IMR-90 (cell line): ENCODE results near the gene TOP2B. TPM values are rescaled to one million over a fixed set of nuclear protein-coding genes. Genes with fewer than 3 reads are reported as not detected.

Experiments
- ATAC-seq: fragments of 200-7000 bp; cut with Tn5 transposase; 2 replicates; pipeline ENCODE4 v1.9.1; 2020; ENCODE audit warnings: low read depth, mild to moderate bottlenecking, moderate library complexity
- BruUV-seq: library from RNA; stranded (reverse); fragments of 400-500 nt; replicated peaks from 2 replicates; lab custom pipeline; 2021; lab: Mats Ljungman, UMichigan
- CTCF ChIA-PET: fragments of 300-600 bp; formaldehyde crosslinking; extraction: SDS; loops from one replicate; lab custom pipeline; 2021; ENCODE audit warnings: antibody characterized with exemption; lab: Yijun Ruan, JAX
- POLR2A ChIA-PET: fragments of 300-600 bp; sonication (Branson Sonifier 250); formaldehyde crosslinking; loops from one replicate; lab custom pipeline; 2022; ENCODE audit warnings: antibody characterized with exemption; ENCODE audit not compliant: unreplicated experiment; lab: Charles Lee
- DNase-seq: peaks from one replicate; pipeline ENCODE4 v3.0.0; 2013
- H2AFZ ChIP-seq: replicated peaks from 2 replicates; pipeline ENCODE3; 2013; ENCODE audit warnings: low read length, mild to moderate bottlenecking; ENCODE audit not compliant: poor library complexity
- H2AK5ac ChIP-seq: 2 replicates; pipeline ENCODE4 v1.6.1; 2013; ENCODE audit warnings: low read depth, low read length, inconsistent platforms
- H2AK9ac ChIP-seq: replicated peaks from 2 replicates; pipeline ENCODE3; 2013; ENCODE audit warnings: mild to moderate bottlenecking, low read depth, low read length, moderate library complexity; ENCODE audit not compliant: poor library complexity
- H2BK120ac ChIP-seq: 2 replicates; pipeline ENCODE4 v1.6.1; 2013; ENCODE audit warnings: low read depth, low read length, inconsistent platforms
- H2BK15ac ChIP-seq: 3 replicates; pipeline ENCODE4 v1.6.1; 2013; ENCODE audit warnings: low read depth, low read length, inconsistent platforms
- H2BK20ac ChIP-seq: 2 replicates; pipeline ENCODE4 v1.6.1; 2013; ENCODE audit warnings: low read depth, mild to moderate bottlenecking, inconsistent platforms, low read length, moderate library complexity
- H2BK5ac ChIP-seq: 2 replicates; pipeline ENCODE4 v1.6.1; 2013; ENCODE audit warnings: mild to moderate bottlenecking, low read depth, low read length, inconsistent platforms; ENCODE audit not compliant: poor library complexity, severe bottlenecking
- H3K14ac ChIP-seq: replicated peaks from 2 replicates; pipeline ENCODE4 v1.6.1; 2013; ENCODE audit warnings: low read depth, low read length, inconsistent platforms
- H3K18ac ChIP-seq: 2 replicates; pipeline ENCODE4 v1.6.1; 2013; ENCODE audit warnings: low read depth, low read length, control low read depth
- H3K23ac ChIP-seq: 2 replicates; pipeline ENCODE4 v1.6.1; 2013; ENCODE audit warnings: low read depth, low read length, inconsistent platforms
- H3K27ac ChIP-seq: 2 replicates; pipeline ENCODE4 v1.5.1; 2013; ENCODE audit warnings: mild to moderate bottlenecking, control low read depth, low read length; ENCODE audit not compliant: insufficient read depth
- H3K27me3 ChIP-seq: 2 replicates; pipeline ENCODE4 v1.6.1; 2013; ENCODE audit warnings: low read length; ENCODE audit not compliant: control insufficient read depth, insufficient read depth
- H3K36me3 ChIP-seq: 2 replicates; pipeline ENCODE4 v1.6.1; 2013; ENCODE audit warnings: low read length, mixed read lengths; ENCODE audit not compliant: control insufficient read depth, insufficient read depth
- H3K4ac ChIP-seq: 2 replicates; pipeline ENCODE4 v1.6.1; 2013; ENCODE audit warnings: low read depth, low read length, inconsistent platforms
- H3K4me1 ChIP-seq: 2 replicates; pipeline ENCODE4 v1.6.1; 2013; ENCODE audit warnings: low read length, mixed read lengths; ENCODE audit not compliant: control insufficient read depth, insufficient read depth
- H3K4me2 ChIP-seq: 2 replicates; pipeline ENCODE4 v1.6.1; 2013; ENCODE audit warnings: low read depth, mild to moderate bottlenecking, control low read depth, low read length, moderate library complexity
- H3K4me3 ChIP-seq: 2 replicates; pipeline ENCODE4 v1.5.1; 2013; ENCODE audit warnings: low read depth, mild to moderate bottlenecking, control low read depth, low read length, moderate library complexity; ENCODE audit not compliant: insufficient read depth
- H3K56ac ChIP-seq: 2 replicates; pipeline ENCODE4 v1.6.1; 2013; ENCODE audit warnings: low read length, inconsistent platforms; ENCODE audit not compliant: insufficient read depth; ENCODE audit errors: extremely low read depth
- H3K79me1 ChIP-seq, 2 experiments: 2 replicates each; pipeline ENCODE4 v1.6.1; 2013; ENCODE audit warnings: low read length in 2 of 2, inconsistent platforms in 1 of 2, low read depth in 1 of 2
- H3K9ac ChIP-seq: 2 replicates; pipeline ENCODE4 v1.6.1; 2013; ENCODE audit warnings: low read depth, low read length, control low read depth
- H3K9me1 ChIP-seq: 2 replicates; pipeline ENCODE4 v1.6.1; 2013; ENCODE audit warnings: low read length, inconsistent platforms; ENCODE audit not compliant: insufficient read depth
- H3K9me3 ChIP-seq: 2 replicates; pipeline ENCODE4 v1.6.1; 2013; ENCODE audit warnings: low read length; ENCODE audit not compliant: control insufficient read depth, insufficient read depth
- H4K20me1 ChIP-seq: 2 replicates; pipeline ENCODE4 v1.6.1; 2013; ENCODE audit warnings: low read length, inconsistent platforms; ENCODE audit not compliant: insufficient read depth
- H4K5ac ChIP-seq: 2 replicates; pipeline ENCODE4 v1.6.1; 2013; ENCODE audit warnings: mild to moderate bottlenecking, low read depth, low read length, control low read depth
- H4K8ac ChIP-seq, 2 experiments: 2 replicates each; pipeline ENCODE4 v1.6.1; 2013; ENCODE audit warnings: low read depth in 2 of 2, low read length in 2 of 2, control low read depth in 1 of 2, inconsistent platforms in 1 of 2
- H4K91ac ChIP-seq: 2 replicates; pipeline ENCODE4 v1.6.1; 2013; ENCODE audit warnings: low read depth, low read length, inconsistent platforms; ENCODE audit not compliant: insufficient read depth
- SMC3 ChIP-seq: fragments of 150-350 bp; IDR thresholded peaks from 2 replicates; pipeline ENCODE4 v1.6.1; 2016; ENCODE audit warnings: low read depth, mild to moderate bottlenecking, antibody characterized with exemption, low read length, moderate library complexity
- WGBS, 2 experiments: methylation state at CpG; one replicate each; pipeline versions ENCODE4 v1.1.5 to v1.1.7; 2013; ENCODE audit warnings: missing lambda C conversion rate in 2 of 2; ENCODE audit not compliant: insufficient read length in 1 of 2; ENCODE audit errors: extremely low coverage in 2 of 2; 5-methylcytosine and 5-hydroxymethylcytosine counted together
- dilution Hi-C: fragments of 300-500 bp; cut with HindIII; formaldehyde crosslinking; loops from one replicate; pipeline ENCODE4 v1.14.3; 2018; ENCODE audit warnings: low sequenced_read_pairs; ENCODE audit not compliant: unreplicated experiment
- in situ Hi-C: fragments of 300-500 bp; cut with MboI; formaldehyde crosslinking; loops from 3 replicates; pipeline ENCODE4 v1.14.3; 2019; ENCODE audit warnings: low sequenced_read_pairs, inconsistent platforms, mixed read lengths
- intact Hi-C: fragments of 100-400 bp; cut with micrococcal nuclease; formaldehyde crosslinking; loops from 2 replicates; pipeline ENCODE4 v1.10.0; 2022
- polyA plus RNA-seq, 3 experiments: library from polyadenylated mRNA; depleted of rRNA; stranded (reverse); fragments of >200 nt; gene quantifications; 2 replicates each; pipeline ENCODE4 v1.2.3, GENCODE V29; 2012; ENCODE audit warnings: low replicate concordance in 1 of 3
- total RNA-seq: library from RNA; depleted of rRNA; stranded (reverse); fragments of >200 nt; gene quantifications from 2 replicates; pipeline ENCODE4 v1.2.3, GENCODE V29; 2012

The TOP2B gene
- total and polyA plus RNA-seq, 2 of the 4 experiments (the other 2 are of a cell fraction): 45.5 to 53.4 TPM

GRCh38 chr3:25711090-25711489, 46.4 kb upstream of the TOP2B start:
- no peak overlapping the region for H3K27ac ChIP-seq
- BruUV-seq: no TSS peak
- no peak overlapping the region for H2BK15ac ChIP-seq
- H3K4ac ChIP-seq: no peak overlapping the region
- POLR2A ChIA-PET: no interaction called here
- no peaks in the 10 kb centered on the region for H3K79me1 ChIP-seq
- DNase-seq (no peak), ATAC-seq (no peak)
- H3K9ac ChIP-seq: no peak overlapping the region
- no peak overlapping the region for H2BK120ac ChIP-seq
- CTCF ChIA-PET: no interaction called here
- no peak overlapping the region for H4K5ac ChIP-seq
- H4K8ac ChIP-seq: no peak overlapping the region
- dilution Hi-C loops (no loop called here), intact Hi-C loops (no loop called here), in situ Hi-C loops (no loop called here)
- no peak overlapping the region for H2AFZ ChIP-seq
- peaks cover 2% of the 10 kb centered on the region; the same call in 1 of the 2 replicates for H3K27me3 ChIP-seq
- no peak overlapping the region for H3K4me3 ChIP-seq
- H3K23ac ChIP-seq: no peak overlapping the region
- H2BK20ac ChIP-seq: no peak overlapping the region
- H4K91ac ChIP-seq: no peak overlapping the region
- H3K56ac ChIP-seq: no peak overlapping the region
- no peaks in the 10 kb centered on the region for H3K9me3 ChIP-seq
- no peak overlapping the region for H3K14ac ChIP-seq
- H2AK9ac ChIP-seq: no peak overlapping the region
- no peaks in the 10 kb centered on the region for H3K36me3 ChIP-seq
- H2AK5ac ChIP-seq: no peak overlapping the region
- H3K18ac ChIP-seq: no peak overlapping the region
- no peak for TF ChIP-seq SMC3
- no CpG with 5 or more reads among the region's 2 CpGs for WGBS, 2 experiments
- H3K9me1 ChIP-seq: no peaks in the 10 kb centered on the region
- no peak overlapping the region for H2BK5ac ChIP-seq
- H3K4me2 ChIP-seq: no peak overlapping the region
- no peaks in the 10 kb centered on the region for H4K20me1 ChIP-seq
- no peaks in the 10 kb centered on the region for H3K4me1 ChIP-seq
